MM.1S (cell line): ENCODE data around the gene GSTM2.
"Not testable (repeated sequence)": the region's sequence is repeated elsewhere in the genome, so short reads cannot be mapped to it uniquely, and the experiment has no call there.

ENCODE experiments used
- EZH2 ChIP-seq: fragments of 300-600 bp; sonication (generic); optimal IDR thresholded peaks from 2 replicates; pipeline ENCODE3; 2017; ENCODE audit warnings: low read depth, mild to moderate bottlenecking, antibody characterized with exemption, low read length, mixed read lengths
- TF ChIP-seq, protein P1 (sequence below): fragments of 300-600 bp; sonication (generic); IDR thresholded peaks from 2 replicates; pipeline ENCODE4 v1.5.1; 2016; ENCODE audit warnings: antibody characterized with exemption, low read length, mixed read lengths

DNA sequence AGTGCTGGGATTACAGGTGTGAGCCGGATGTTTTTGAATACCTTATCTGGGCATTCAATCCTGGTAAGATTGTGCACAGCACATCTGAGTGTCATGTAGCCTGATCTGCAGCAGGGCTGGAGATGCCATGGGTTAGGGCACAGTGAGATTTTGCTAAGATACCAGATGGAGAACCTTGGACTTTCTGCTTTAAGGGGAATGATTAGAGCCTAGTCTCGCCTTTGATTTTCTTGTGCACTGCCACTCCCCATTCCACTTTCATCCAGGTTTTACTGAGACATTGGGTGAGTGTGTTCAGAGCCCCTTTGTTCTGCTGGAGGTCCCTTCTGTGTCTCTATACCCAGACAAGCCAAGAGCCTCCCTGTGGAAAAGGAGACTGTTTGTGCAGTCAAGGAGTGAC lies 6.0 kb downstream of the GSTM2 start:
- TF ChIP-seq, protein P1, sequence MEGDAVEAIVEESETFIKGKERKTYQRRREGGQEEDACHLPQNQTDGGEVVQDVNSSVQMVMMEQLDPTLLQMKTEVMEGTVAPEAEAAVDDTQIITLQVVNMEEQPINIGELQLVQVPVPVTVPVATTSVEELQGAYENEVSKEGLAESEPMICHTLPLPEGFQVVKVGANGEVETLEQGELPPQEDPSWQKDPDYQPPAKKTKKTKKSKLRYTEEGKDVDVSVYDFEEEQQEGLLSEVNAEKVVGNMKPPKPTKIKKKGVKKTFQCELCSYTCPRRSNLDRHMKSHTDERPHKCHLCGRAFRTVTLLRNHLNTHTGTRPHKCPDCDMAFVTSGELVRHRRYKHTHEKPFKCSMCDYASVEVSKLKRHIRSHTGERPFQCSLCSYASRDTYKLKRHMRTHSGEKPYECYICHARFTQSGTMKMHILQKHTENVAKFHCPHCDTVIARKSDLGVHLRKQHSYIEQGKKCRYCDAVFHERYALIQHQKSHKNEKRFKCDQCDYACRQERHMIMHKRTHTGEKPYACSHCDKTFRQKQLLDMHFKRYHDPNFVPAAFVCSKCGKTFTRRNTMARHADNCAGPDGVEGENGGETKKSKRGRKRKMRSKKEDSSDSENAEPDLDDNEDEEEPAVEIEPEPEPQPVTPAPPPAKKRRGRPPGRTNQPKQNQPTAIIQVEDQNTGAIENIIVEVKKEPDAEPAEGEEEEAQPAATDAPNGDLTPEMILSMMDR: not testable (repeated sequence)
- not testable (repeated sequence) for TF ChIP-seq EZH2
